ENCODE results near the gene HSD17B2.
A peak's percentile ranks its signal among the peaks of the same experiment; 100 is the strongest.

The HSD17B2 gene

GRCh38 chr16:82024316-82024715, 10.7 kb upstream of the HSD17B2 start:
- TF ChIP-seq CTCF (IDR thresholded peaks at IDR 0.05; ENCODE audit: poor library complexity, severe bottlenecking): no peak
- H3K9me3 ChIP-seq (ENCODE audit: severe bottlenecking): no peaks in the 10 kb centered on the region
- H3K4me1 ChIP-seq (ENCODE audit: insufficient read depth, poor library complexity, severe bottlenecking): peaks cover 10% of the 10 kb centered on the region
- no peak overlapping the region for H3K27ac ChIP-seq (ENCODE audit: poor library complexity, severe bottlenecking)
- no peak for DNase-seq (ENCODE audit: low spot score)
- ATAC-seq (ENCODE audit: low read depth): no peak
- no peak overlapping the region for H3K4me3 ChIP-seq (ENCODE audit: severe bottlenecking)
- H3K27me3 ChIP-seq (ENCODE audit: insufficient read depth, poor library complexity, severe bottlenecking): peaks cover 3% of the 10 kb centered on the region
- no peaks in the 10 kb centered on the region for H3K36me3 ChIP-seq (ENCODE audit: low read depth)

- peaks cover 10% of the 10 kb centered on the region for H3K4me1 ChIP-seq (ENCODE audit: insufficient read depth, poor library complexity, severe bottlenecking)
- H3K9me3 ChIP-seq (ENCODE audit: severe bottlenecking): no peaks in the 10 kb centered on the region
- peaks cover 3% of the 10 kb centered on the region for H3K27me3 ChIP-seq (ENCODE audit: insufficient read depth, poor library complexity, severe bottlenecking)
- H3K27ac ChIP-seq (ENCODE audit: poor library complexity, severe bottlenecking): no peak overlapping the region
- ATAC-seq (ENCODE audit: low read depth): no peak
- H3K4me3 ChIP-seq (ENCODE audit: severe bottlenecking): no peak overlapping the region
- DNase-seq (ENCODE audit: low spot score): no peak
- H3K36me3 ChIP-seq (ENCODE audit: low read depth): no peaks in the 10 kb centered on the region
- TF ChIP-seq CTCF (IDR thresholded peaks at IDR 0.05; ENCODE audit: poor library complexity, severe bottlenecking): no peak
Measured at GRCh38 chr16:82024883-82025282, 10.2 kb upstream of the HSD17B2 start.

- TF ChIP-seq CTCF (IDR thresholded peaks at IDR 0.05; ENCODE audit: poor library complexity, severe bottlenecking): no peak
Measured at GRCh38 chr16:82027629-82028064, 7.4 kb upstream of the HSD17B2 start.

GRCh38 chr16:82031116-82032084, 3.7 kb upstream of the HSD17B2 start:
- peaks cover 29% of the 10 kb centered on the region for H3K4me1 ChIP-seq (ENCODE audit: insufficient read depth, poor library complexity, severe bottlenecking)
- DNase-seq (ENCODE audit: low spot score) (no peak), ATAC-seq (ENCODE audit: low read depth) (peak; percentile 49; the same call in 2 of the 3 replicates)
- H3K9me3 ChIP-seq (ENCODE audit: severe bottlenecking): no peaks in the 10 kb centered on the region
- H3K27ac ChIP-seq (ENCODE audit: poor library complexity, severe bottlenecking): no peak overlapping the region
- peak; percentile 79 for TF ChIP-seq CTCF (IDR thresholded peaks at IDR 0.05; ENCODE audit: poor library complexity, severe bottlenecking)
- no peaks in the 10 kb centered on the region for H3K27me3 ChIP-seq (ENCODE audit: insufficient read depth, poor library complexity, severe bottlenecking)
- no peak overlapping the region for H3K4me3 ChIP-seq (ENCODE audit: severe bottlenecking)
- H3K36me3 ChIP-seq (ENCODE audit: low read depth): no peaks in the 10 kb centered on the region

More at GRCh38 chr16:82027629-82028064, 7.4 kb upstream of the HSD17B2 start:
- no peak overlapping the region for H3K27ac ChIP-seq (ENCODE audit: poor library complexity, severe bottlenecking)
- H3K36me3 ChIP-seq (ENCODE audit: low read depth): no peaks in the 10 kb centered on the region
- ATAC-seq (ENCODE audit: low read depth) (peak; percentile 68), DNase-seq (ENCODE audit: low spot score) (no peak)
- H3K4me3 ChIP-seq (ENCODE audit: severe bottlenecking): no peak overlapping the region
- no peaks in the 10 kb centered on the region for H3K9me3 ChIP-seq (ENCODE audit: severe bottlenecking)
- no peaks in the 10 kb centered on the region for H3K27me3 ChIP-seq (ENCODE audit: insufficient read depth, poor library complexity, severe bottlenecking)
- H3K4me1 ChIP-seq (ENCODE audit: insufficient read depth, poor library complexity, severe bottlenecking): peaks cover 16% of the 10 kb centered on the region

- H3K9me3 ChIP-seq (ENCODE audit: severe bottlenecking): no peaks in the 10 kb centered on the region
- ATAC-seq (ENCODE audit: low read depth): no peak
- H3K4me3 ChIP-seq (ENCODE audit: severe bottlenecking): no peak overlapping the region
- H3K4me1 ChIP-seq (ENCODE audit: insufficient read depth, poor library complexity, severe bottlenecking): peaks cover 19% of the 10 kb centered on the region
- DNase-seq (ENCODE audit: low spot score): no peak
- H3K27ac ChIP-seq (ENCODE audit: poor library complexity, severe bottlenecking): no peak overlapping the region
- H3K27me3 ChIP-seq (ENCODE audit: insufficient read depth, poor library complexity, severe bottlenecking): no peaks in the 10 kb centered on the region
- H3K36me3 ChIP-seq (ENCODE audit: low read depth): no peaks in the 10 kb centered on the region
- no peak for TF ChIP-seq CTCF (IDR thresholded peaks at IDR 0.05; ENCODE audit: poor library complexity, severe bottlenecking)
Measured at GRCh38 chr16:82033006-82033405, 2.0 kb upstream of the HSD17B2 start.
